Gastroesophageal sphincter (tissue), 4 donors: ENCODE measurements around the gene EXOSC7. TPM values are rescaled to one million over a fixed set of nuclear protein-coding genes. Genes with fewer than 3 reads are reported as not detected.
A peak's percentile ranks its signal among the peaks of the same experiment; 100 is the strongest.

Experiments used
- ATAC-seq: fragments of 150-250 bp; one replicate; pipeline ENCODE4 v1.9.1; 2016; ENCODE audit warnings: mild to moderate bottlenecking, moderate library complexity
- H3K27ac ChIP-seq, 4 donors: fragments of 200-600 bp; sonication (generic) in 3 of 4; 1 replicate in 3 of 4; 2 replicates in 1 of 4; pipeline ENCODE4 v1.5.1; 2016 to 2019
- H3K27me3 ChIP-seq: fragments of 200-600 bp; sonication (generic); one replicate; pipeline ENCODE4 v1.5.1; 2019
- H3K36me3 ChIP-seq, 2 donors: fragments of 200-600 bp; sonication (generic); one replicate each; pipeline ENCODE4 v1.5.1; 2019; ENCODE audit warnings: control low read depth in 1 of 2
- H3K4me1 ChIP-seq, 3 donors: fragments of 200-600 bp; sonication (generic); 1 replicate in 2 of 3; 2 replicates in 1 of 3; pipeline ENCODE4 v1.5.1; 2016 to 2019; ENCODE audit warnings: control low read depth in 2 of 3
- H3K4me3 ChIP-seq, 2 donors: fragments of 200-600 bp; sonication (generic); one replicate each; pipeline ENCODE4 v1.5.1; 2019; ENCODE audit warnings: mild to moderate bottlenecking in 1 of 2, moderate library complexity in 1 of 2
- H3K9me3 ChIP-seq, 3 donors: fragments of 200-600 bp; sonication (generic); one replicate each; pipeline ENCODE4 v1.5.1; 2017 to 2019; ENCODE audit warnings: control low read depth in 2 of 3
- CTCF ChIP-seq, 4 experiments: fragments of 200-600 bp in 2 of 4; fragments of 450-650 bp in 2 of 4; sonication (generic) in 1 of 4; IDR thresholded peaks; one replicate each; pipeline ENCODE4 v1.5.1; 2017 to 2019; ENCODE audit warnings: antibody characterized with exemption in 4 of 4, mild to moderate bottlenecking in 2 of 4, moderate library complexity in 2 of 4
- EP300 ChIP-seq: sonication (generic); formaldehyde crosslinking; IDR thresholded peaks from one replicate; pipeline ENCODE4 v1.6.1; 2017; ENCODE audit warnings: antibody characterized with exemption, mild to moderate bottlenecking
- POLR2A ChIP-seq, 2 donors: fragments of 450-650 bp; IDR thresholded peaks; one replicate each; pipeline ENCODE4 v1.6.1; 2017; ENCODE audit warnings: antibody characterized with exemption in 2 of 2, mild to moderate bottlenecking in 2 of 2, moderate library complexity in 1 of 2
- POLR2AphosphoS5 ChIP-seq: sonication (generic); formaldehyde crosslinking; IDR thresholded peaks from one replicate; pipeline ENCODE4 v1.6.1; 2017; ENCODE audit warnings: antibody characterized with exemption
- WGBS, 2 donors: methylation state at CpG; one replicate each; pipeline ENCODE4 v1.1.5; 2018; ENCODE audit warnings: low coverage in 1 of 2; 5-methylcytosine and 5-hydroxymethylcytosine counted together
- total RNA-seq, 4 donors: library from RNA; depleted of rRNA; stranded (reverse); fragments of >200 nt; gene quantifications; one replicate each; pipeline ENCODE4 v1.1.0, GENCODE V29; 2016

Gene EXOSC7
- total RNA-seq, 4 donors from 2014 or later: 40.6 to 52.8 (median 46.0) TPM

- no peaks in the 10 kb centered on the region for H3K9me3 ChIP-seq
- peaks cover 0 to 62% of the 10 kb centered on the region in 2 donors for H3K36me3 ChIP-seq
- no peaks in the 10 kb centered on the region for H3K27me3 ChIP-seq
- peaks cover 0 to 16% (median 0%) of the 10 kb centered on the region in 3 donors for H3K4me1 ChIP-seq
- WGBS, 2 donors: 95 to 98% methylated on average over 6 to 7 of the region's 8 CpGs
- no peak overlapping the region for H3K4me3 ChIP-seq
- no peak for TF ChIP-seq POLR2A (IDR thresholded peaks at IDR 0.05)
- no peak for TF ChIP-seq CTCF (IDR thresholded peaks at IDR 0.05)
- TF ChIP-seq POLR2AphosphoS5: no peak
- no peak for TF ChIP-seq EP300
- ATAC-seq: no peak
- no peak overlapping the region for H3K27ac ChIP-seq
Observed at GRCh38 chr3:44989141-44989540, 13.1 kb downstream of the EXOSC7 start.

GRCh38 chr3:44989636-44990373, 13.8 kb downstream of the EXOSC7 start:
- Histone ChIP-seq H3K9me3 (no peaks in the 10 kb centered on the region), H3K4me1 (peaks cover 0 to 23% (median 0%) of the 10 kb centered on the region in 3 donors), H3K27ac (no peak overlapping the region), H3K4me3 (no peak overlapping the region), H3K27me3 (no peaks in the 10 kb centered on the region), H3K36me3 (peaks cover 0 to 62% of the 10 kb centered on the region in 2 donors)
- WGBS, 2 donors: 89 to 100% methylated on average over 1 of the region's 1 CpG
- ATAC-seq: no peak
- TF ChIP-seq EP300 (no peak), CTCF (IDR thresholded peaks at IDR 0.05) (no peak), POLR2AphosphoS5 (no peak), POLR2A (IDR thresholded peaks at IDR 0.05) (no peak)

- Histone ChIP-seq H3K9me3 (no peaks in the 10 kb centered on the region), H3K27me3 (no peaks in the 10 kb centered on the region), H3K4me3 (no peak overlapping the region), H3K36me3 (peaks cover 0 to 54% of the 10 kb centered on the region in 2 donors), H3K27ac (no peak overlapping the region), H3K4me1 (peaks cover 0 to 35% (median 6%) of the 10 kb centered on the region in 3 donors)
- TF ChIP-seq CTCF (IDR thresholded peaks at IDR 0.05) (no peak), EP300 (no peak), POLR2AphosphoS5 (no peak)
- ATAC-seq: no peak
- 75 to 100% methylated on average over 1 of the region's 1 CpG for WGBS, 2 donors
Observed at GRCh38 chr3:44991326-44991725, 15.3 kb downstream of the EXOSC7 start.

- Histone ChIP-seq H3K9me3 (no peaks in the 10 kb centered on the region), H3K36me3 (peaks cover 0 to 65% of the 10 kb centered on the region in 2 donors), H3K4me3 (no peak overlapping the region), H3K27me3 (no peaks in the 10 kb centered on the region), H3K4me1 (peaks cover 0 to 30% (median 6%) of the 10 kb centered on the region in 3 donors), H3K27ac (peak overlapping the region in 1 of 4 donors; percentile 43)
- ATAC-seq: no peak
- TF ChIP-seq CTCF (IDR thresholded peaks at IDR 0.05): peak; percentile 37 to 58 (median 45)
- no peak for TF ChIP-seq POLR2A (IDR thresholded peaks at IDR 0.05)
- 56 to 100% methylated on average over 1 to 6 of the region's 7 CpGs for WGBS, 2 donors
Observed at GRCh38 chr3:44992555-44993470, 16.8 kb downstream of the EXOSC7 start.
